HG03558 (cell line): ENCODE measurements around the gene DMAC1.

Experiments
- ATAC-seq: cut with Tn5 transposase; IDR thresholded peaks from one replicate; pipeline ENCODE4 v1.9.1; 2021; ENCODE audit warnings: moderate number of reproducible peaks; ENCODE audit not compliant: unreplicated experiment; ENCODE audit errors: extremely low read depth

DMAC1 gene

GRCh38 chr9:7784472-7784871, 15.1 kb downstream of the DMAC1 start:
- no peak for ATAC-seq

- ATAC-seq = no peak
These were observed 15.9 kb downstream of the DMAC1 start for GRCh38 chr9:7783635-7784063.

- ATAC-seq = no peak
These were observed 17.0 kb downstream of the DMAC1 start for GRCh38 chr9:7782400-7783120.

GRCh38 chr9:7780261-7780988, 19.2 kb downstream of the DMAC1 start:
- no peak for ATAC-seq

- ATAC-seq = no peak
These were observed 20.6 kb downstream of the DMAC1 start for GRCh38 chr9:7778851-7779600.

GRCh38 chr9:7777771-7778170, 21.8 kb downstream of the DMAC1 start:
- no peak for ATAC-seq

- no peak for ATAC-seq
These were observed 29.5 kb downstream of the DMAC1 start for GRCh38 chr9:7770111-7770510.

- ATAC-seq = no peak
These were observed 37.0 kb downstream of the DMAC1 start for GRCh38 chr9:7762600-7762999.

- ATAC-seq = no peak
These were observed 39.6 kb downstream of the DMAC1 start for GRCh38 chr9:7760014-7760415.

- peak; percentile 100 for ATAC-seq
These were observed 43.5 kb downstream of the DMAC1 start for GRCh38 chr9:7756088-7756487.

GRCh38 chr9:7752481-7752880, 47.1 kb downstream of the DMAC1 start:
- no peak for ATAC-seq
